ENCODE measurements around the gene VWF.
"Not testable (repeated sequence)": the region's sequence is repeated elsewhere in the genome, so short reads cannot be mapped to it uniquely, and the experiment has no call there.

VWF gene

GRCh38 chr12:6033546-6033945 is 90.9 kb downstream of the VWF start:
- no peak for DNase-seq (ENCODE audit: low read depth)

- DNase-seq (ENCODE audit: low read depth): no peak
Measured at GRCh38 chr12:6032726-6033125, 91.7 kb downstream of the VWF start.

- no peak for DNase-seq (ENCODE audit: low read depth)
Measured at GRCh38 chr12:6031001-6031400, 93.5 kb downstream of the VWF start.

- no peak for DNase-seq (ENCODE audit: low read depth)
Measured at GRCh38 chr12:6030081-6030480, 94.4 kb downstream of the VWF start.

GRCh38 chr12:6029401-6029800 is 95.1 kb downstream of the VWF start:
- DNase-seq (ENCODE audit: low read depth): no peak

GRCh38 chr12:6026998-6027397 is 97.5 kb downstream of the VWF start:
- no peak for DNase-seq (ENCODE audit: low read depth)

GRCh38 chr12:6025703-6026298 is 98.7 kb downstream of the VWF start:
- DNase-seq (ENCODE audit: low read depth): not testable (repeated sequence)

GRCh38 chr12:6024066-6024465 is 100.4 kb downstream of the VWF start:
- not testable (repeated sequence) for DNase-seq (ENCODE audit: low read depth)

GRCh38 chr12:6020930-6021329 is 103.5 kb downstream of the VWF start:
- peak; percentile 12 for DNase-seq (ENCODE audit: low read depth)

- not testable (repeated sequence) for DNase-seq (ENCODE audit: low read depth)
Measured at GRCh38 chr12:6020511-6020910, 104.0 kb downstream of the VWF start.

GRCh38 chr12:6019256-6019655 is 105.2 kb downstream of the VWF start:
- not testable (repeated sequence) for DNase-seq (ENCODE audit: low read depth)

GRCh38 chr12:6018265-6018664 is 106.2 kb downstream of the VWF start:
- DNase-seq (ENCODE audit: low read depth): no peak

- no peak for DNase-seq (ENCODE audit: low read depth)
Measured at GRCh38 chr12:6016756-6017155, 107.7 kb downstream of the VWF start.

GRCh38 chr12:6016004-6016403 is 108.5 kb downstream of the VWF start:
- DNase-seq (ENCODE audit: low read depth): not testable (repeated sequence)

GRCh38 chr12:6015271-6015670 is 109.2 kb downstream of the VWF start:
- DNase-seq (ENCODE audit: low read depth): not testable (repeated sequence)

- DNase-seq (ENCODE audit: low read depth): not testable (repeated sequence)
Measured at GRCh38 chr12:6010631-6011350, 113.7 kb downstream of the VWF start.

GRCh38 chr12:5997260-5997659 is 127.2 kb downstream of the VWF start:
- no peak for DNase-seq (ENCODE audit: low read depth)

- DNase-seq (ENCODE audit: low read depth): no peak
Measured at GRCh38 chr12:5996459-5996858, 128.0 kb downstream of the VWF start.

GRCh38 chr12:5989621-5990020 is 134.8 kb downstream of the VWF start:
- no peak for DNase-seq (ENCODE audit: low read depth)

GRCh38 chr12:5988659-5989116 is 135.8 kb downstream of the VWF start:
- DNase-seq (ENCODE audit: low read depth): peak; percentile 72

GRCh38 chr12:5988088-5988487 is 136.4 kb downstream of the VWF start:
- DNase-seq (ENCODE audit: low read depth): no peak

- no peak for DNase-seq (ENCODE audit: low read depth)
Measured at GRCh38 chr12:5987573-5987972, 136.9 kb downstream of the VWF start.

GRCh38 chr12:5985471-5985870 is 139.0 kb downstream of the VWF start:
- DNase-seq (ENCODE audit: low read depth): no peak

- no peak for DNase-seq (ENCODE audit: low read depth)
Measured at GRCh38 chr12:5984873-5985272, 139.6 kb downstream of the VWF start.

Data from iris pigment epithelial cell (primary cell).